SK-N-MC (cell line): ENCODE results near the gene OSBP.

Experiments
- DNase-seq: peaks from one replicate; pipeline ENCODE4 v3.0.0-alpha.2; 2011; ENCODE audit warnings: low read depth, low spot score
- H3K27ac ChIP-seq: fragments of 200-600 bp; sonication (generic); 2 replicates; pipeline ENCODE4 v1.5.1; 2016; ENCODE audit warnings: mixed run types
- H3K36me3 ChIP-seq: fragments of 200-600 bp; sonication (generic); 2 replicates; pipeline ENCODE4 v1.6.1; 2017; ENCODE audit warnings: antibody characterized with exemption, low read length, mixed read lengths; ENCODE audit not compliant: insufficient read depth
- H3K4me3 ChIP-seq: fragments of 200-600 bp; sonication (generic); 2 replicates; pipeline ENCODE4 v1.5.1; 2016
- H3K9ac ChIP-seq: fragments of 200-600 bp; sonication (generic); 2 replicates; pipeline ENCODE4 v1.8.0; 2017; ENCODE audit warnings: mixed run types, mixed read lengths; ENCODE audit not compliant: insufficient read length
- H3K9me3 ChIP-seq: fragments of 200-600 bp; sonication (generic); 2 replicates; pipeline ENCODE4 v1.6.1; 2017; ENCODE audit warnings: low read depth, mild to moderate bottlenecking, antibody characterized with exemption, low read length, moderate library complexity, mixed read lengths
- EZH2 ChIP-seq: fragments of 200-600 bp; sonication (generic); IDR thresholded peaks from one replicate; pipeline ENCODE4 v1.6.1; 2017; ENCODE audit warnings: antibody characterized with exemption
- FOXP2 ChIP-seq: optimal IDR thresholded peaks from 2 replicates; pipeline ENCODE3; 2011; ENCODE audit warnings: mild to moderate bottlenecking, moderate library complexity; ENCODE audit not compliant: insufficient read depth; ENCODE audit errors: extremely low read length, control extremely low read depth
- POLR2AphosphoS5 ChIP-seq: IDR thresholded peaks from 2 replicates; pipeline ENCODE4 v1.6.1; 2012; ENCODE audit warnings: mild to moderate bottlenecking, low read depth, low read length, borderline replicate concordance

Gene OSBP

DNA sequence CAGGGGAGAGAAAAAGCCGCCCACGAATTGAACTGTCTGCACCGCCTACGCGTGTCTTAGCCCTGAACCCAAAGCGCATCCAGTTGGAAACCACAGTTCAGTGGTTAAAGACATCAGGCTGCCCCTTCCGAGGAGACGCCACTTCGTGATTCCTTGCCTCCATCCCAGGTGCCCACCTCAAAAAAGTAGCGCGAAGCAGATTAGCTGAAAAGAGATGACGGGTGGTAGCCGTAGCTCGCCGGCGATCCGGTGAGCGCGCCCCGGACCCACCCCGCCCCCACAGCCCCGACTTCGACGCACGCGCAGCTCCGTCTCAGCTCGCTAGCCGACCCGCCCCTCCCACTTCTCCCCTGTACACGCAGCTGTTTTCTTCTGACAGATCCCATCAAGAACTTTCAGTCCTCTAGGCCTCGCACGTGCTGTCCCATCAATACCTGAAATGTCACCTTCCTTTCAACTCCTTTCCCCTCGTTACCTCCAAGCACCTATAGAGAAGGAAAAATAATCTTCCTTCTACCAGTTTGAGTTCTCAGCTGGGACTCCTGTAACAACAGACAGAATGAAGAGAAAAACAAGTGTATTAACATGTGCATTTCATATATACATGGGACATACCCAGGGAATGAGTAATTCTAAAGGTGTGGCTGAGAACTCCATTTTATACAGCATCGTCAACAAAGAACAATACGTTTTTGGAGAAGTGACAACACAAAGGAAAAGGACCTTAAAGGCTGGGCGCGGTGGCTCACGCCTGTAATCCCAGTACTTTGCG lies 54.7 kb downstream of the OSBP start:
- TF ChIP-seq POLR2AphosphoS5 (no peak; the same call in 1 of the 2 replicates), FOXP2 (no peak), EZH2 (no peak)
- peak overlapping the region; percentile 74 for H3K27ac ChIP-seq
- no peak for DNase-seq
- no peaks in the 10 kb centered on the region for H3K9me3 ChIP-seq
- peak overlapping the region; percentile 93 for H3K4me3 ChIP-seq
- H3K9ac ChIP-seq: peak overlapping the region; percentile 83
- H3K36me3 ChIP-seq: no peaks in the 10 kb centered on the region

DNA sequence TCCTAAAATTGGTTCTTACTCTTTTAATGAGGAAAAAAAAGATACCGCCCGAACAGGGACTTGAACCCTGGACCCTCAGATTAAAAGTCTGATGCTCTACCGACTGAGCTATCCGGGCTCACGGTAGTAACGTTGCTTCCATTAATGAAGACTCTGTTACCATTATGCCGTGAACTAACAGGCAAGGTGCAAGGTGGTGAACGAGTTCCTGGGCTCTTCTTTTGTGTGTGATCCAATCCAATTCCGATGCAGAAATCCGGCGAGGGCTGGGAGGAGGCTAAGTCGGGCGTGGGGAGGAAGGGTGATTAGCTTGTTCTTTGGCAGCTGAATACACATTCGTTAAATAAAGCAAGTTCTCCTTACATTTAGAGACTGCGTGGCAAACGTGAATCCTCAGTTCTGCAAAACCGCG lies 55.3 kb downstream of the OSBP start:
- DNase-seq: no peak
- Histone ChIP-seq H3K36me3 (no peaks in the 10 kb centered on the region), H3K9ac (peak overlapping the region; percentile 83), H3K27ac (peak overlapping the region; percentile 74), H3K4me3 (peak overlapping the region; percentile 93), H3K9me3 (no peaks in the 10 kb centered on the region)
- TF ChIP-seq POLR2AphosphoS5 (peak; percentile 26; the same call in 1 of the 2 replicates), EZH2 (no peak), FOXP2 (no peak)

DNA sequence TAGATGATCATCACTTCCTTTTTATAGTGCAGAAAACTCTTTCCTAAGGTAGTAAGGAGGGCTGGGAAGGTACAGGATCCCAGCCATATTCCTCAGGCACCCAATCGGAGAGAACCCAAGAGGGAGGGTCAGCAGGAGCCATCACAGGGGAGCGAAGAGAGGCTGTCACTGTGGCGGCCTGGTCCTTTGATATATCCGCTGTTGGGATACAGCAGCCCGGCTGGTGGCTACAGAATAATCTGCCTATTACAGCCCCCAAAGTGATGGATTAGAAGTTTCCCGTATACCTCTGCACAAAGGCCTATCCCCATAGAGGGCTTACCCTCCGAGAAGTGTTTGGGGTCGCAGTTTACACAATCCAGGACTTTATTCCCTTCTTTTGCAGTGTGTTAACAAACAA lies 55.7 kb downstream of the OSBP start:
- no peaks in the 10 kb centered on the region for H3K9me3 ChIP-seq
- no peaks in the 10 kb centered on the region for H3K36me3 ChIP-seq
- DNase-seq: no peak
- H3K4me3 ChIP-seq: peak overlapping the region; percentile 93
- H3K27ac ChIP-seq: no peak overlapping the region
- TF ChIP-seq EZH2 (no peak), POLR2AphosphoS5 (no peak), FOXP2 (no peak)
- H3K9ac ChIP-seq: no peak overlapping the region

DNA sequence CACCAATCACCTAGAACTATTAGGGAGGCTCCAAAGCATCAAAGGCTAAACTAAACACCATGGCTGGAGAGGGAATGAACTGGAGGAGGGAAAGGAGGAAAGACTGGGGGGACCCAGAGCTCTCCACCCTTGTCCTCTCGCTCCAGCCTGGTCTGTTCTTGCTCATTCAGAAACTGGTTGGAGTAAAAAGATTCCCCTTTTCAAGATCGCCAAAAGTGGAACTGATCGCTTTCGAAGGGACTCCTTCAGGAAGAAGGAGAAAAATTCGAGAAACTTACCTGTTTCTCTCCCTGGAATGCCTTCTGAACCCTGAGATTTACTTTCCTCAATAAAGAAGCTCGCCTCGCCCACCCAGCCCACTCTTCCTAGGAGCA lies 57.3 kb downstream of the OSBP start:
- H3K36me3 ChIP-seq: no peaks in the 10 kb centered on the region
- H3K9ac ChIP-seq: peak overlapping the region; percentile 54
- TF ChIP-seq FOXP2: no peak
- TF ChIP-seq POLR2AphosphoS5: no peak
- no peak for TF ChIP-seq EZH2
- no peaks in the 10 kb centered on the region for H3K9me3 ChIP-seq
- peak overlapping the region; percentile 64; the same call in 1 of the 2 replicates for H3K4me3 ChIP-seq
- peak overlapping the region; percentile 59; the same call in 1 of the 2 replicates for H3K27ac ChIP-seq
- no peak for DNase-seq

DNA sequence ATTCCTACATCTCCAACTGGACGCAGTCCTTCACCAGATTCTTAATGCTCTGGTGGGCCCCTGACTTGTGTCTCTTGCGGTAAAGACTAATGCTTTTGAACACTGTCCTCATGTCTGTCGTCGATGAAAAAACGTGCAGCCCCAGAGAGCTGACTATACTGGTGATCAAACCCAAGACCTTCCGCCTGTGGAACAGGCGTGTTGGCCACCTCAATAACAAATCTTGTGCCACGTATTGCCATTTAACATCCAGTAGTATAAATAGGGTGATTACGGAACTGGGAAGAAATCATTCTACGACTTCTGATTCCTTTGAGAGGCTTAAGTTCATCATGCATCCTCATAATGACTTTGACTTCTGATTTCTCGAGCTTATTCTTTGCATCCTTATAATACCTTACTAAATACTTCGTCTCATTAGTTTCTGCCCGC lies 58.6 kb downstream of the OSBP start:
- no peak for TF ChIP-seq EZH2
- H3K9ac ChIP-seq: peak overlapping the region; percentile 62
- H3K4me3 ChIP-seq: peak overlapping the region; percentile 93
- DNase-seq: no peak
- H3K27ac ChIP-seq: peak overlapping the region; percentile 80
- H3K9me3 ChIP-seq: no peaks in the 10 kb centered on the region
- H3K36me3 ChIP-seq: no peaks in the 10 kb centered on the region

DNA sequence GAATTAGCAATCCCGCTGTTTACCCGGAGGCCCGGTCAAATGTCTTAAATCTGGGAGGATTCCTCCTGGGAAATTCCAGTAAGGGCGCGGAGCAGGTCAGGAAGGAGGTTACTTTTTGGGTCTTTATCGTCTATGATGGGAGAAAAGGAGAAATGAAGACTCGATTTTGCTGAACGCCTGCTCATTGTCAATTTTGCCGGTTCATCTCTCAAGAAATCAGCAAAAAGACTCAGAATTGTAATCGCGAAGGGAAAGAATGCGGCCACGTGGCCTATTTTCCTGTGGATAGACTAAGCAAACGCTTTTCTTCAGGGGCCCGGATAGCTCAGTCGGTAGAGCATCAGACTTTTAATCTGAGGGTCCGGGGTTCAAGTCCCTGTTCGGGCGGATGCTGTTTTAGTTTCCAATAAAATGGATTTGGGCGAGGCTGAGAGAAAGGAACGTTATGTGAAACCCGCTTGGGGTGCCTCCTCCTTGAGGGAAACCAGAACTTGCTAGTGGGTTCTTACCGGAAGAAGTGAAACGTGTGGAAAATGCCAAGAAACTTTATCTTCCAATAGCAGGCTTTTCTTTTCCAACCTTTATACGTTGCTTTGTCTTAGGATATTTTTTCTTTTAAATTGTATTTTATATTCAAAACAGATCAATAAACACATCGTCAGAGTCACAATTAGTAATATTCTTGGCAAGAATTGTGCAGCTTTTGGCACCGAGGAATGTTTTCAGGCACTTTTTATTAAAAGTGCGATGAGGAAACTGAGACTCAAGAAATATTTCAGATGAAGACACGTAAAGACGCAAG lies 59.3 kb downstream of the OSBP start:
- Histone ChIP-seq H3K4me3 (peak overlapping the region; percentile 93), H3K36me3 (no peaks in the 10 kb centered on the region), H3K9ac (peak overlapping the region; percentile 88), H3K9me3 (no peaks in the 10 kb centered on the region), H3K27ac (peak overlapping the region; percentile 93)
- TF ChIP-seq FOXP2: no peak
- TF ChIP-seq EZH2: no peak
- TF ChIP-seq POLR2AphosphoS5: no peak
- DNase-seq: peak; percentile 85

DNA sequence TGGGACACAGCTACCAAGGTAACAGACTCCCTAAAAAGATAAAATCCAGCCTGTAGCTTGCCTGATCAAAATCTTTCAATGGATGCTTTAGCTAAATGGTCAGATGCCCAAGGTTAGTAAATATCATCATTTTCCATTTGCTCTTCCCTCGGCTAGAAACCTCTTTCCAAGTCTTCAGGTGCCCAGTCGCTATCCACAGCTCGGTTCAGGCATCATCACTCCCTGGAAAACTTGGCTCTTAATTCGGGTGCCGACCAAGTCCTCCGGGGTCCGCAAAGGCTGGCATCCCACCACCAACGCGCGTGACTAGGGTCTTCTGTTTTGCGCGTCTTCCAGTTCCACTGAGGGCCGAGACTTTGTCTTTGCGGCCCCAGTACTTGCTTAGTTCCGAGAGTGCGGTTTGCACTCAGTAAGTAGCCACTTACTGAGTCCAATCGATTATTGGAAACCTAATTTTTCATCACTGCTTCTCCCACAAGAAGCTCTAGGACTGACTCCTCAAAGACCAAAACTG lies 59.9 kb downstream of the OSBP start:
- Histone ChIP-seq H3K27ac (peak overlapping the region; percentile 93), H3K36me3 (no peaks in the 10 kb centered on the region), H3K4me3 (peak overlapping the region; percentile 93), H3K9ac (peak overlapping the region; percentile 88), H3K9me3 (no peaks in the 10 kb centered on the region)
- no peak for DNase-seq
- TF ChIP-seq POLR2AphosphoS5 (no peak), FOXP2 (no peak), EZH2 (no peak)

DNA sequence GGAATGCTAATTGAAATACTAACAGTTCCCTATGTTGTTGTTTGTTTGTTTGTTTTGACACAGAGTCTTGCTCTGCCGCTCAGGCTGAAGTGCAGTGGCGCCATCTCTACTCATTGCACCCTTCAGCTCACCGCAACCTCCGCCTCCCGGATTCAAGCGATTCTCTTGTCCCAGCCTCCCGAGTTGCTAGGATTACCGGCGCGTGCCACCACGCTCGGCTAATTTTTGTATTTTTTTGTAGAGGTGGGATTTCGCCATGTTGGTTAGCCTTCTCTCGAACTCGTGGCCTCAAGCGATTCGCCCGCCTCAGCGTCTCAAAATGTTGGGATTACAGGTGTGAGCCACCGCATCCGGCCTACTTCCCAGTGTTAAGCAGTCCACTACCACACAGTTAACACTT lies 62.3 kb downstream of the OSBP start:
- TF ChIP-seq POLR2AphosphoS5 (no peak), FOXP2 (no peak), EZH2 (no peak)
- no peak overlapping the region for H3K27ac ChIP-seq
- no peak overlapping the region for H3K4me3 ChIP-seq
- H3K36me3 ChIP-seq: no peaks in the 10 kb centered on the region
- H3K9me3 ChIP-seq: no peaks in the 10 kb centered on the region
- DNase-seq: no peak
- H3K9ac ChIP-seq: no peak overlapping the region
